Renal cortical epithelial cell (primary cell): ENCODE measurements around the gene CDKN2A. TPM values are rescaled to one million over a fixed set of nuclear protein-coding genes. Genes with fewer than 3 reads are reported as not detected.
A peak's percentile ranks its signal among the peaks of the same experiment; 100 is the strongest.
"Not testable (repeated sequence)": the region's sequence is repeated elsewhere in the genome, so short reads cannot be mapped to it uniquely, and the experiment has no call there.

Experiments used
- DNase-seq: peaks from one replicate; pipeline ENCODE4 v3.0.0-alpha.2; 2011; ENCODE audit warnings: low read depth
- total RNA-seq: library from RNA; depleted of rRNA; stranded (reverse); fragments of >200 nt; gene quantifications from 2 replicates; pipeline ENCODE4 v1.2.3, GENCODE V29; 2014

The CDKN2A gene
- total RNA-seq, 1 donor from 2014 or later, result 25.0 TPM

GRCh38 chr9:21982391-21982790 is 11.8 kb downstream of the CDKN2A start:
- no peak for DNase-seq

GRCh38 chr9:21976334-21976875 is 17.8 kb downstream of the CDKN2A start:
- DNase-seq, result no peak

DNA sequence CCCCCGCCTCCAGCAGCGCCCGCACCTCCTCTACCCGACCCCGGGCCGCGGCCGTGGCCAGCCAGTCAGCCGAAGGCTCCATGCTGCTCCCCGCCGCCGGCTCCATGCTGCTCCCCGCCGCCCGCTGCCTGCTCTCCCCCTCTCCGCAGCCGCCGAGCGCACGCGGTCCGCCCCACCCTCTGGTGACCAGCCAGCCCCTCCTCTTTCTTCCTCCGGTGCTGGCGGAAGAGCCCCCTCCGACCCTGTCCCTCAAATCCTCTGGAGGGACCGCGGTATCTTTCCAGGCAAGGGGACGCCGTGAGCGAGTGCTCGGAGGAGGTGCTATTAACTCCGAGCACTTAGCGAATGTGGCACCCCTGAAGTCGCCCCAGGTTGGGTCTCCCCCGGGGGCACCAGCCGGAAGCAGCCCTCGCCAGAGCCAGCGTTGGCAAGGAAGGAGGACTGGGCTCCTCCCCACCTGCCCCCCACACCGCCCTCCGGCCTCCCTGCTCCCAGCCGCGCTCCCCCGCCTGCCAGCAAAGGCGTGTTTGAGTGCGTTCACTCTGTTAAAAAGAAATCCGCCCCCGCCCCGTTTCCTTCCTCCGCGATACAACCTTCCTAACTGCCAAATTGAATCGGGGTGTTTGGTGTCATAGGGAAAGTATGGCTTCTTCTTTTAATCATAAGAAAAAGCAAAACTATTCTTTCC is 19.3 kb downstream of the CDKN2A start:
- no peak for DNase-seq

DNA sequence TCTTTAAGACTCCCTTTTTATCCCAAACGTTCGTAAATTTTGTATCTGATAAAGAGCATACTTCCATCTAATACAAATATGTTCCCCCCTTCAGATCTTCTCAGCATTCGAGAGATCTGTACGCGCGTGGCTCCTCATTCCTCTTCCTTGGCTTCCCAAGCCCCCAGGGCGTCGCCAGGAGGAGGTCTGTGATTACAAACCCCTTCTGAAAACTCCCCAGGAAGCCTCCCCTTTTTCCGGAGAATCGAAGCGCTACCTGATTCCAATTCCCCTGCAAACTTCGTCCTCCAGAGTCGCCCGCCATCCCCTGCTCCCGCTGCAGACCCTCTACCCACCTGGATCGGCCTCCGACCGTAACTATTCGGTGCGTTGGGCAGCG is 19.9 kb downstream of the CDKN2A start:
- no peak for DNase-seq

DNA sequence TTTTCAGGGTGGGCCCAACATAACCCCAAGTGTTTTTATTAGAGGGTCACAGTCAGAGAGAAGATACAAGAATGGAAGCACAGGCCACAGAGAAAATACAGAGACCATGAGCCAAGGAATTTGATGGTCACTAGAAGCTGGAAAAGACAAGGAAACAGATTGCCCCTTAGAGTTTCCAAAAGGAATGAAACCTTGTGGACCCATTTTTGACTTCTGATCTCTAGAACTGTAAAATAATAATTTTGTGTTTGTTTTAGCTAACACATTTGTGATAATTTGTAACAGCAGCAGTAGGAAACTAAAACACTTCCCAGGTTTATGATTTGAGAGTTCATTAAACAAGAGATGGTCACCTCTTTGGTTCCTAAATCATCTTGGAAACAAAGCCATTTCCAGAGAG is 21.8 kb downstream of the CDKN2A start:
- no peak for DNase-seq

- DNase-seq, result no peak
Measured at GRCh38 chr9:21970800-21971640, 23.2 kb downstream of the CDKN2A start.

GRCh38 chr9:21969951-21970799 is 24.0 kb downstream of the CDKN2A start:
- DNase-seq, result no peak

DNA sequence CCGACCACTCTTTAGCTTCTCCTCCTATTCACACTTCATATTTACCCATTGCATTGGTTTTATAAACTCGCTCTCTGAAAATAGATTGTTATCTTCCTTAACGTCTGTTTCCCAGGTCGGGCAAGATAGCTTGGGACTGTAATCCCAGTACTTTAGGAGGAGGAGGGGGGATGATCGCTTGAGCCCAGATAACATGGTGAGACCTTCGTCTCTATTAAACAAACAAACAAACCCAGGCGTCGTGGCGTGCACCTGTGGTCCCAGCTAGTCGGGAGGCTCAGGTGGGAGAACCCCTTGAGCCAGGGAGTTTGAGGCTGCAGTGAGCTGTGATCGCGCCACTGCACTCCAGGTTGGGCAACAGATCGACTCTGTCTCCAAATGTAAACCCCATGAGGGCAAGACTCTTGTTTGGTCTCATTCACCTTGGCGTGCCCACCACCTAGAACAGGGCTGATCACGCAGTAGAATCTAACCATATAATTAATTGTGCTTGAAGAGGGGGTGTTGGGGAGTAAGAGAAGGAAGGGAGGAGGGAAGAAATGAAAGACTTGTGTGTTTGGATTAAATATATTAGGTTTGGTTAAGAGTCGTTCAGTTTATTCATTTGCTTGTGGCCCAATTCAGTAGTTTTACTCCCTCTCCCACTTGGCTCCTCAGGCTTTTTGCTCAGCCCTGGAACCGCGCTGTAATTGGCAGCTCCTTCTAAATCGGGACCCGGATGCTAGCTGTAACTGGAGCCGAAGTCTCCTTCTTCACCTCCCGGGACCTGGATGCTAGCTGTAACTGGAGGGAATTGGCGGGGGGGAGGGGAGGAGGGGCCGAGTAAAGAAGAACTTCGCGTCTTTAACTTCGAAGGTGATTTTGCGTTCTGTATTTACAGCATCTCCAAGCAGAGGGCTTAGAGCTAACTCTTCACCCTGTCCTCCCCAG is 24.9 kb downstream of the CDKN2A start:
- DNase-seq, result no peak

- DNase-seq, result no peak
Measured at GRCh38 chr9:21968331-21969010, 25.7 kb downstream of the CDKN2A start.

GRCh38 chr9:21967702-21968101 is 26.5 kb downstream of the CDKN2A start:
- DNase-seq, result no peak

GRCh38 chr9:21967169-21967568 is 27.0 kb downstream of the CDKN2A start:
- DNase-seq, result no peak

- DNase-seq, result no peak
Measured at GRCh38 chr9:21966140-21966851, 27.9 kb downstream of the CDKN2A start.

DNA sequence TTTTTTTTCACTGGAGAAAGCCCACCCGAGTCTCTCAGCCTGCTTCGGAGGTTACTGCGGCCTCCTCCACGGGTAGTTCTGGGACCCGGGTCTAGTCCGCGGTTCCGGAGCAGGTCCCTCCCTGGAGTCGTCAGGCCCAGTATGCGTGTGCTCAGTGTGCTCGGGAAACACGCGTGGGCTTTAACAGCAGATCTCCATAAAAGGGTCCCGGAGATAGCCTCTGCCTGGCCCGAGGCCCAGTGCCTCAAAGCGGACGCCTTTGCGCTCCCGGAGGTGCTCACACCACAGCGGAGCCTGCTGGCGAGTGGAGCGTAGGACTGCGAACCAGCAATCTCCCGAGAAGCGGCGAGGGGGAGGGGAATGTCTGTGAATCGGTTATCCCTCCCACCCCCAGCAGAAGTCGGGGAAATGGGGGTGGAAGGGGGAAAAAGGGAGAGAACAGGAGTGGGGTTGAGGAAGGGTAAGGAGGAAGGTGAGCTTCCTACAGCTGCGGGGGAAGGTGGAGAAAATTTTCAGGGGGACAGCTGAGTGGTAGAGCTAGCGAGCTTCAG is 28.7 kb downstream of the CDKN2A start:
- DNase-seq, result peak; percentile 62

DNA sequence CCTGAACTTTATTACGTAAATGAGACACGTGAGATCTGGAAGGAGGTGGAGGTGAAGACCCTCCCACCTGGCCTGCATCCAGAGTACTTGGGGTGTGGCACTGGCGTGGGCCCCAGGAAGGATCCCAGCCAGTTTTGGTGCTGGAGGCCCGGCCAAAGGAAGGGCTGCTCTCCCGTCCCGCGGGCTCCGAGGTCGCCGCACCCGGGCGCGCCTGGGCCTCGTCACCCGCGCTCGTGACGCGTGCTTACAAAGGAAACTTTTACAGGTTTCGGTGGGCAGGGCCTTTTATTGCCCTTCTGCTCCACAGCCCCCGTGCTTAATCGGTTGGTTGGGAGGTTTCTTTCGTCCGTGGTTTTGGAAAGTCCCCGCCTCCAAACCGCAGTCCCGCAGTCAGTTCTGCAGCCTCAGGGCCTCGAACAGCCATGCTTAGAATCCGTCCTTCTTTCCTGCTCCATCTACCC is 29.2 kb downstream of the CDKN2A start:
- peak; percentile 58 for DNase-seq

- DNase-seq, result no peak
Measured at GRCh38 chr9:21961569-21961968, 32.6 kb downstream of the CDKN2A start.

- DNase-seq, result not testable (repeated sequence)
Measured at GRCh38 chr9:21959268-21959667, 34.9 kb downstream of the CDKN2A start.

GRCh38 chr9:21958833-21959232 is 35.4 kb downstream of the CDKN2A start:
- no peak for DNase-seq

DNA sequence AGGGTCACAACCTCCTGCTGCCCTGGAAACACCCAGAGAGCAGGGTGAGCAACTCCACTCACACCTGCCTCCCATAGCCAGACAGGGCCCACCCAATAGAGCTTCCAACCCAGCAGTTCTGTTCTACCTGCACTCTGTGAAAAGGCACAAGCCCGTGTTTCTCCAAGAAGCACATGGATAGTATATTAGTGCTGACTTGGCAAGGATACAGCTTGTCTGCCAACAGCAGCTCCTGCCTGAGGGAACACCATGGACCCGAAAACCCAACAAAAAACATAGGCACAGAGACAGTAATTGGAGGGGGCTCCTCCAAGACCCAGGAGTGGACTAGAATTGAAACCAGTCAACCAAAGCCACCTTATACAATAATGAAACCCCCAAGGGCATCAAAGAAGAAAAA is 48.6 kb downstream of the CDKN2A start:
- DNase-seq, result no peak

GRCh38 chr9:21943464-21943863 is 50.7 kb downstream of the CDKN2A start:
- no peak for DNase-seq
